PC-9 (cell line): ENCODE data around the gene KIF21B. TPM values are rescaled to one million over a fixed set of nuclear protein-coding genes. Genes with fewer than 3 reads are reported as not detected.

Experiments
- BruUV-seq: library from RNA; stranded (reverse); fragments of 400-500 nt; replicated peaks from 2 replicates; lab custom pipeline; 2021; lab: Mats Ljungman, UMichigan
- CTCF ChIA-PET: fragments of 300-600 bp; sonication (Branson Sonifier 250); formaldehyde crosslinking; loops from one replicate; lab custom pipeline; 2022; ENCODE audit warnings: antibody characterized with exemption; lab: Charles Lee
- POLR2A ChIA-PET: fragments of 300-600 bp; sonication (Branson Sonifier 250); formaldehyde crosslinking; loops from one replicate; lab custom pipeline; 2022; ENCODE audit warnings: antibody characterized with exemption; ENCODE audit not compliant: unreplicated experiment; lab: Charles Lee
- DNase-seq, 2 experiments: peaks; one replicate each; pipeline versions ENCODE4 v3.0.0 to v3.0.0-alpha.2; 2015 to 2022; ENCODE audit warnings: mixed read lengths in 1 of 2
- H2AFZ ChIP-seq: fragments of 200-600 bp; sonication (generic); 2 replicates; pipeline ENCODE4 v1.8.1; 2017; ENCODE audit warnings: antibody characterized with exemption
- H3F3A ChIP-seq: fragments of 200-600 bp; sonication (generic); 2 replicates; pipeline ENCODE4 v1.8.1; 2017; ENCODE audit warnings: antibody characterized with exemption, mild to moderate bottlenecking, low read depth; ENCODE audit not compliant: insufficient read depth
- H3K27ac ChIP-seq: fragments of 200-600 bp; sonication (generic); 2 replicates; pipeline ENCODE4 v1.6.1; 2016; ENCODE audit warnings: mixed run types
- H3K27me3 ChIP-seq: fragments of 200-600 bp; sonication (generic); 2 replicates; pipeline ENCODE4 v1.6.1; 2016; ENCODE audit warnings: low read depth, mixed run types; ENCODE audit not compliant: insufficient read depth
- H3K36me3 ChIP-seq: fragments of 200-600 bp; sonication (generic); 2 replicates; pipeline ENCODE4 v1.6.1; 2016; ENCODE audit warnings: low read depth, mixed run types
- H3K4me1 ChIP-seq: fragments of 200-600 bp; sonication (generic); replicated peaks from 2 replicates; pipeline ENCODE4 v1.6.1; 2016; ENCODE audit warnings: mixed run types; ENCODE audit not compliant: insufficient read depth
- H3K4me2 ChIP-seq: fragments of 200-600 bp; sonication (generic); 2 replicates; pipeline ENCODE4 v1.6.1; 2017; ENCODE audit warnings: mixed run types
- H3K4me3 ChIP-seq: fragments of 200-600 bp; sonication (generic); 2 replicates; pipeline ENCODE4 v1.6.1; 2016; ENCODE audit warnings: mixed run types
- H3K79me2 ChIP-seq: fragments of 200-600 bp; sonication (generic); 2 replicates; pipeline ENCODE4 v1.6.1; 2017; ENCODE audit warnings: low read depth, mixed run types
- H3K9me2 ChIP-seq: fragments of 200-600 bp; sonication (generic); 2 replicates; pipeline ENCODE4 v1.8.1; 2017; ENCODE audit warnings: mild to moderate bottlenecking; ENCODE audit not compliant: insufficient read depth
- H3K9me3 ChIP-seq: fragments of 200-600 bp; sonication (generic); 2 replicates; pipeline ENCODE4 v1.8.1; 2016; ENCODE audit warnings: low read depth; ENCODE audit not compliant: insufficient read depth
- H4K20me1 ChIP-seq: fragments of 200-600 bp; sonication (generic); 2 replicates; pipeline ENCODE4 v1.8.1; 2017; ENCODE audit not compliant: insufficient read depth
- CTCF ChIP-seq: fragments of 200-600 bp; sonication (generic); conservative IDR thresholded peaks from 2 replicates; pipeline ENCODE4 v1.6.1; 2017; ENCODE audit warnings: mixed run types, antibody characterized with exemption, mild to moderate bottlenecking, moderate library complexity
- EZH2 ChIP-seq: fragments of 200-600 bp; sonication (generic); IDR thresholded peaks from 2 replicates; pipeline ENCODE4 v1.8.0; 2017; ENCODE audit warnings: antibody characterized with exemption, low read depth
- intact Hi-C: fragments of 100-400 bp; cut with micrococcal nuclease; formaldehyde crosslinking; loops from one replicate; pipeline ENCODE4 v1.10.0; 2022; ENCODE audit not compliant: unreplicated experiment
- total RNA-seq: library from RNA; stranded (reverse); gene quantifications from 2 replicates; pipeline ENCODE4 v1.2.3, GENCODE V29; 2021

KIF21B gene
- total RNA-seq, 1 experiment from 2014 or later = 3.7 TPM

DNA sequence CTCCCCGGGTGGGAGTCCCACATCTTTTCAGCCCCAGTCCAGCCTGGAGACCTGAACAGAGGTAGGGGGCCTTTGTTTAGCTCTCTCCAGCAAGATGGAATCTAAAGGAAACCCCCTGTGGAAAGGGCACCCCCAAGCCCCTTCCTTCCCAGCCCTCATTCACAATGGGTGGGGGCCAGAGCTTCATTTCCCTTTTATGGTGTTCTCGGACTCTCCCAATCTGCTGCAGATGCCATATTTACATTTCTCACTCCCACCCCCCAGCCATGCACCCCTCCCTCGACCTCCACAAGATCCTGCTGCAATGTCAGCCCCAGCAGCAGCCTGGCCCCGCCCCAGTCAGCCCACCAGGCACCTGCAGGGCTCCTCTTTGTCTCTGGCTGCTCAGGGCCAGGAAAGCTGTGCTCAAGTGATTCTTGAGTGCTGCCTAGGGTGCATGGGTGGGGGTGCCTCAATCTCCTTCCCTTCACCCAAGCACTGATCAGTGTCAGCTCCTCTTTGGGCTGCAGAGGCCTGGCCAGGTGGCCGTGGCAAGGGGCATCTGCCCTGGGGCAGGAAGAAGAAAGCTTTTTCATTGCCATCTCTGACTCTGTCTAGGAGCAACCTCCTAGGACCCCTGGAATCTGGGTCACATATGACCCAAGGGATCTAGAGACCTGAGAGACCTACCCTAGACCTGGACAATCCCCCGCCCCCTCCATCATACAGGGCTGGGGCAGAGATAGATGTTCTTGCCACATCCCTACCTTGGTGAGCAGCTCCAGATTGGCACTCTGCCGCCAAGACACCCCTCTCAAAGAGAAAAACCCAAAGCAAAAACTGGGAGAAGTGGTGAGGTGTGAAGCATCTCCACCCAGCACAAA, 1.7 kb downstream of the KIF21B start:
- no peaks in the 10 kb centered on the region for H3K36me3 ChIP-seq
- H3K4me3 ChIP-seq = peak overlapping the region; percentile 58; the same call in 1 of the 2 replicates
- H3K9me3 ChIP-seq = no peaks in the 10 kb centered on the region
- H3K27me3 ChIP-seq = no peaks in the 10 kb centered on the region
- no TSS peak for BruUV-seq
- ChIA-PET POLR2A (interaction anchor here (0.5 kb wide), 1 partner anchor 692 kb away, joined by 6 read pairs; no protein-coding TSS in a partner anchor), CTCF (no interaction called here)
- H3K4me2 ChIP-seq = peak overlapping the region; percentile 86
- H4K20me1 ChIP-seq = no peaks in the 10 kb centered on the region
- H3K27ac ChIP-seq = no peak overlapping the region
- no peak for DNase-seq
- peaks cover 19% of the 10 kb centered on the region; the same call in 1 of the 2 replicates for H3F3A ChIP-seq
- H3K9me2 ChIP-seq = no peaks in the 10 kb centered on the region
- TF ChIP-seq EZH2 (no peak), CTCF (no peak)
- intact Hi-C loops = no loop called here
- H3K4me1 ChIP-seq = peaks cover 37% of the 10 kb centered on the region
- no peaks in the 10 kb centered on the region for H3K79me2 ChIP-seq
- no peak overlapping the region for H2AFZ ChIP-seq

DNA sequence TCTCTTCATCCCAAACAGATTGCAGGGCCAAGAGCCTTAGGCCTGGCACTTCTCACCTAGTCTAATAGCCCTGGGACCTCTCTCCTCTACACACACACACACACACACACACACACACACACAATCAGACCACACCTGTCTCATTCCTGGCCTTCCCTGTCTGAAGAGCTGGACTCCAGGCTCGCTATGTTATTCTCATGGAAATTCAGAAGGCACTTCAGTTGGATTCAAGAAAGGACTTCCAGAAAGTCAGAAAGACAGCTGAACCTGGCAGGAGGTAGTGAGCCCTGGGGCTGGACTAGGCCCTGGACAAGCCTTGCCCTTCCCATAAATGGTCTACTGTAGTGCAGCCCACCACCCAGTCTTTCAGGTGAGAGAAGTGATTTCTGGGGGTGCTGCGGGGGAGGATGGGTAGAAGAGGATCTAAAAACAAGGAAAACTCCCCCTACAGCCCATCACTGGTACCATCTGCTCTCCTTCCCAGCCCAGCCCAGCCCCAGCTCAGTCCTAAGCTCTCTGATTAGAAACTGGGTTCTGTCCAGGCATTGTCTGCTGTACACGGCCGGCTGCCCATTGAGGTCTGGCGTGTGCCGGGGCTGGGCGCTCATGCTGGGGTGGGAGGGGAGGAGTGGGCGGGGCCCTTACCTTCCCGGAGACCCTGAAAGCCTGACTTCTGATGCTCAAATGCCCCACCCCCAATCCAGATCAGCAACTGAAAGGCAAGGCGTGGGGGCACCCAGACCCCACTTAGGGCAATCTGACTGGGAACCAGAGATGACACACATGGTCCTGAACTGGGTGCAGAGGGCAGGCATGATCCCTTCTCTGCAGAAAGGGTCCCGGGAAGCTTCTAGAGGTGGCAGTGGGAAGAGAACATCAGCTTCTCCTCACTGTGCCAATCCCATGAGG, 2.5 kb downstream of the KIF21B start:
- H3K27ac ChIP-seq = peak overlapping the region; percentile 73; the same call in 1 of the 2 replicates
- no peak overlapping the region for H3K4me3 ChIP-seq
- intact Hi-C loops = no loop called here

More for the DNA sequence above, 2.5 kb downstream of the KIF21B start:
- H3F3A ChIP-seq = peaks cover 20% of the 10 kb centered on the region; the same call in 1 of the 2 replicates
- no peaks in the 10 kb centered on the region for H3K79me2 ChIP-seq
- DNase-seq = peak in 1 of 2 experiments; percentile 34
- peaks cover 37% of the 10 kb centered on the region for H3K4me1 ChIP-seq
- no peaks in the 10 kb centered on the region for H3K9me2 ChIP-seq
- peak; percentile 59; the same call in 1 of the 2 replicates for TF ChIP-seq CTCF
- TF ChIP-seq EZH2 = no peak
- no peaks in the 10 kb centered on the region for H3K9me3 ChIP-seq
- ChIA-PET POLR2A (interaction anchor here (0.5 kb wide), 1 partner anchor 691 kb away, joined by 6 read pairs; no protein-coding TSS in a partner anchor), CTCF (interaction anchor here (0.6 kb wide), 1 partner anchor 51 kb away, joined by 5 read pairs; no protein-coding TSS in a partner anchor)
- peak overlapping the region; percentile 45; the same call in 1 of the 2 replicates for H3K4me2 ChIP-seq
- H2AFZ ChIP-seq = no peak overlapping the region
- no peaks in the 10 kb centered on the region for H4K20me1 ChIP-seq
- BruUV-seq = no TSS peak
- H3K36me3 ChIP-seq = no peaks in the 10 kb centered on the region
- no peaks in the 10 kb centered on the region for H3K27me3 ChIP-seq
